CD8-positive, alpha-beta memory T cell (primary cell): ENCODE results near the gene LRRC19. TPM values are rescaled to one million over a fixed set of nuclear protein-coding genes. Genes with fewer than 3 reads are reported as not detected.

ENCODE experiments used
- CTCF ChIA-PET: fragments of 350-600 bp; sonication (Branson Sonifier 250); formaldehyde crosslinking; loops from one replicate; lab custom pipeline; 2021; ENCODE audit warnings: antibody characterized with exemption; lab: Charles Lee
- POLR2A ChIA-PET: fragments of 350-600 bp; sonication (Branson Sonifier 250); formaldehyde crosslinking; loops from one replicate; lab custom pipeline; 2021; ENCODE audit warnings: antibody characterized with exemption; lab: Charles Lee
- DNase-seq, 5 donors: peaks; one replicate each; pipeline versions ENCODE4 v3.0.0 to v3.0.0-alpha.2; 2020 to 2022; ENCODE audit warnings: mixed read lengths in 1 of 5
- H3K27ac ChIP-seq: one replicate; pipeline ENCODE4 v1.7.0; 2013; ENCODE audit warnings: low read depth, mild to moderate bottlenecking, low read length, moderate library complexity
- H3K27me3 ChIP-seq: 2 replicates; pipeline ENCODE4 v1.7.0; 2013; ENCODE audit warnings: low read length, mild to moderate bottlenecking; ENCODE audit not compliant: insufficient read depth, poor library complexity, severe bottlenecking
- H3K36me3 ChIP-seq: 2 replicates; pipeline ENCODE4 v1.7.0; 2013; ENCODE audit warnings: mild to moderate bottlenecking, low read length, moderate library complexity; ENCODE audit not compliant: insufficient read depth
- H3K4me1 ChIP-seq: 2 replicates; pipeline ENCODE4 v1.7.0; 2013; ENCODE audit warnings: mild to moderate bottlenecking, low read length, moderate library complexity; ENCODE audit not compliant: insufficient read depth
- H3K4me3 ChIP-seq: 2 replicates; pipeline ENCODE4 v1.7.0; 2013; ENCODE audit warnings: mild to moderate bottlenecking, low read length
- H3K9me3 ChIP-seq: 2 replicates; pipeline ENCODE4 v1.7.0; 2013; ENCODE audit warnings: mild to moderate bottlenecking, low read length
- H3K27ac Mint-ChIP-seq, 8 donors: one replicate each; pipeline ENCODE4 v1.8.0; 2020 to 2021; ENCODE audit warnings: mixed read lengths in 8 of 8, mild to moderate bottlenecking in 6 of 8, inconsistent platforms in 3 of 8, moderate library complexity in 3 of 8
- H3K27me3 Mint-ChIP-seq, 2 donors: one replicate each; pipeline ENCODE4 v1.8.0; 2020 to 2021; ENCODE audit warnings: mixed read lengths in 2 of 2, mild to moderate bottlenecking in 1 of 2, moderate library complexity in 1 of 2
- H3K36me3 Mint-ChIP-seq, 3 donors: one replicate each; pipeline ENCODE4 v1.8.0; 2020 to 2021; ENCODE audit warnings: mixed read lengths in 3 of 3, inconsistent platforms in 1 of 3, mild to moderate bottlenecking in 1 of 3
- H3K4me1 Mint-ChIP-seq, 3 donors: one replicate each; pipeline ENCODE4 v1.8.0; 2020 to 2021; ENCODE audit warnings: mixed read lengths in 3 of 3, inconsistent platforms in 1 of 3, mild to moderate bottlenecking in 1 of 3
- H3K4me3 Mint-ChIP-seq, 7 donors: one replicate each; pipeline ENCODE4 v1.8.0; 2020 to 2021; ENCODE audit warnings: mixed read lengths in 7 of 7, mild to moderate bottlenecking in 6 of 7, moderate library complexity in 4 of 7, inconsistent platforms in 2 of 7
- H3K9me3 Mint-ChIP-seq, 5 donors: one replicate each; pipeline ENCODE4 v1.8.0; 2020 to 2022; ENCODE audit warnings: mixed read lengths in 5 of 5, mild to moderate bottlenecking in 3 of 5, moderate library complexity in 2 of 5, inconsistent platforms in 1 of 5
- polyA plus RNA-seq: library from polyadenylated mRNA; unstranded; fragments of 300-500 nt; fragmentation: Illumina TruSeq; gene quantifications from one replicate; pipeline ENCODE4 v1.2.3, GENCODE V29; 2021
- total RNA-seq, 2 experiments: library from RNA; stranded (reverse); gene quantifications; one replicate each; pipeline ENCODE4 v1.2.3, GENCODE V29; 2021

Gene LRRC19
- total and polyA plus RNA-seq, 3 experiments from 2014 or later: 0.10 TPM; not detected in 2

GRCh38 chr9:27037499-27037898 is 32.0 kb upstream of the LRRC19 start:
- Histone ChIP-seq H3K27ac (no peak overlapping the region), H3K36me3 (no peaks in the 10 kb centered on the region), H3K9me3 (no peaks in the 10 kb centered on the region), H3K27me3 (no peaks in the 10 kb centered on the region), H3K4me1 (no peaks in the 10 kb centered on the region), H3K4me3 (no peak overlapping the region)
- no peak for DNase-seq
- Mint-ChIP-seq H3K4me1 (no peaks in the 10 kb centered on the region), H3K27me3 (no peaks in the 10 kb centered on the region), H3K4me3 (no peak overlapping the region), H3K27ac (no peak overlapping the region), H3K9me3 (no peaks in the 10 kb centered on the region), H3K36me3 (peaks cover 4 to 15% (median 11%) of the 10 kb centered on the region in 3 donors)
- POLR2A ChIA-PET: no interaction called here
- CTCF ChIA-PET: interaction anchor here (1.3 kb wide), 1 partner anchor 9 kb away, joined by 3 read pairs; no protein-coding TSS in a partner anchor

- Mint-ChIP-seq H3K9me3 (no peaks in the 10 kb centered on the region), H3K4me1 (no peaks in the 10 kb centered on the region), H3K4me3 (no peak overlapping the region), H3K36me3 (peaks cover 4 to 15% (median 9%) of the 10 kb centered on the region in 3 donors), H3K27me3 (no peaks in the 10 kb centered on the region), H3K27ac (no peak overlapping the region)
- DNase-seq: peak in 3 of 5 donors; percentile 6 to 12 (median 9)
- no peaks in the 10 kb centered on the region for H3K27me3 ChIP-seq
- no peaks in the 10 kb centered on the region for H3K9me3 ChIP-seq
- no peaks in the 10 kb centered on the region for H3K4me1 ChIP-seq
- no peaks in the 10 kb centered on the region for H3K36me3 ChIP-seq
- H3K4me3 ChIP-seq: no peak overlapping the region
- H3K27ac ChIP-seq: no peak overlapping the region
- CTCF ChIA-PET: interaction anchor here (1.0 kb wide), 1 partner anchor 15 kb away, joined by 3 read pairs; no protein-coding TSS in a partner anchor
- POLR2A ChIA-PET: no interaction called here
These were observed 28.4 kb upstream of the LRRC19 start for GRCh38 chr9:27033815-27034403.

- no peak for DNase-seq
- H3K4me1 ChIP-seq: no peaks in the 10 kb centered on the region
- Mint-ChIP-seq H3K27ac (no peak overlapping the region), H3K27me3 (no peaks in the 10 kb centered on the region), H3K9me3 (peaks cover 0 to 2% (median 0%) of the 10 kb centered on the region in 5 donors), H3K4me3 (no peak overlapping the region), H3K4me1 (no peaks in the 10 kb centered on the region), H3K36me3 (peaks cover 6 to 12% (median 10%) of the 10 kb centered on the region in 3 donors)
- H3K27ac ChIP-seq: no peak overlapping the region
- H3K36me3 ChIP-seq: peaks cover 4% of the 10 kb centered on the region
- H3K4me3 ChIP-seq: no peak overlapping the region
- ChIA-PET CTCF (no interaction called here), POLR2A (no interaction called here)
- no peaks in the 10 kb centered on the region for H3K27me3 ChIP-seq
- H3K9me3 ChIP-seq: no peaks in the 10 kb centered on the region
These were observed 23.7 kb upstream of the LRRC19 start for GRCh38 chr9:27029186-27029585.

- Histone ChIP-seq H3K36me3 (peaks cover 6% of the 10 kb centered on the region), H3K9me3 (no peaks in the 10 kb centered on the region), H3K27me3 (no peaks in the 10 kb centered on the region), H3K27ac (no peak overlapping the region), H3K4me3 (no peak overlapping the region), H3K4me1 (no peaks in the 10 kb centered on the region)
- Mint-ChIP-seq H3K9me3 (peaks cover 0 to 2% (median 0%) of the 10 kb centered on the region in 5 donors), H3K27me3 (no peaks in the 10 kb centered on the region), H3K27ac (no peak overlapping the region), H3K4me1 (no peaks in the 10 kb centered on the region), H3K36me3 (peaks cover 19 to 44% (median 38%) of the 10 kb centered on the region in 3 donors), H3K4me3 (no peak overlapping the region)
- CTCF ChIA-PET: no interaction called here
- POLR2A ChIA-PET: no interaction called here
- no peak for DNase-seq
These were observed 17.4 kb upstream of the LRRC19 start for GRCh38 chr9:27022920-27023319.

GRCh38 chr9:27019589-27019988 is 14.1 kb upstream of the LRRC19 start:
- Mint-ChIP-seq H3K4me3 (no peak overlapping the region), H3K36me3 (peaks cover 23 to 56% (median 30%) of the 10 kb centered on the region in 3 donors), H3K4me1 (no peaks in the 10 kb centered on the region), H3K9me3 (no peaks in the 10 kb centered on the region), H3K27me3 (no peaks in the 10 kb centered on the region), H3K27ac (no peak overlapping the region)
- Histone ChIP-seq H3K27me3 (no peaks in the 10 kb centered on the region), H3K4me1 (no peaks in the 10 kb centered on the region), H3K27ac (no peak overlapping the region), H3K9me3 (no peaks in the 10 kb centered on the region), H3K4me3 (no peak overlapping the region), H3K36me3 (peaks cover 6% of the 10 kb centered on the region)
- CTCF ChIA-PET: no interaction called here
- DNase-seq: no peak
- POLR2A ChIA-PET: no interaction called here

- no peak for DNase-seq
- no peaks in the 10 kb centered on the region for H3K4me1 Mint-ChIP-seq
- H3K4me3 Mint-ChIP-seq: no peak overlapping the region
- no peaks in the 10 kb centered on the region for H3K4me1 ChIP-seq
- H3K27me3 ChIP-seq: no peaks in the 10 kb centered on the region
- no peaks in the 10 kb centered on the region for H3K27me3 Mint-ChIP-seq
- ChIA-PET POLR2A (no interaction called here), CTCF (interaction anchor here (1.4 kb wide), 1 partner anchor 19 kb away, joined by 3 read pairs; no protein-coding TSS in a partner anchor)
- H3K27ac ChIP-seq: no peak overlapping the region
- H3K36me3 Mint-ChIP-seq: peaks cover 0 to 4% (median 3%) of the 10 kb centered on the region in 3 donors
- no peaks in the 10 kb centered on the region for H3K36me3 ChIP-seq
- no peaks in the 10 kb centered on the region for H3K9me3 ChIP-seq
- no peak overlapping the region for H3K4me3 ChIP-seq
- H3K9me3 Mint-ChIP-seq: no peaks in the 10 kb centered on the region
- peak overlapping the region in 1 of 8 donors; percentile 62 for H3K27ac Mint-ChIP-seq
These were observed 1.9 kb downstream of the LRRC19 start for GRCh38 chr9:27003426-27004077.

- Mint-ChIP-seq H3K27ac (no peak overlapping the region), H3K4me1 (no peaks in the 10 kb centered on the region), H3K4me3 (no peak overlapping the region), H3K36me3 (peaks cover 0 to 8% (median 3%) of the 10 kb centered on the region in 3 donors), H3K27me3 (no peaks in the 10 kb centered on the region), H3K9me3 (no peaks in the 10 kb centered on the region)
- Histone ChIP-seq H3K4me1 (no peaks in the 10 kb centered on the region), H3K27me3 (no peaks in the 10 kb centered on the region), H3K27ac (no peak overlapping the region), H3K4me3 (no peak overlapping the region), H3K9me3 (no peaks in the 10 kb centered on the region), H3K36me3 (no peaks in the 10 kb centered on the region)
- ChIA-PET CTCF (no interaction called here), POLR2A (no interaction called here)
- DNase-seq: no peak
These were observed 9.7 kb downstream of the LRRC19 start for GRCh38 chr9:26995810-26996209.

- Histone ChIP-seq H3K9me3 (no peaks in the 10 kb centered on the region), H3K27ac (no peak overlapping the region), H3K4me3 (no peak overlapping the region), H3K36me3 (peaks cover 7% of the 10 kb centered on the region), H3K4me1 (no peaks in the 10 kb centered on the region), H3K27me3 (no peaks in the 10 kb centered on the region)
- no peak for DNase-seq
- no peaks in the 10 kb centered on the region for H3K27me3 Mint-ChIP-seq
- H3K9me3 Mint-ChIP-seq: no peaks in the 10 kb centered on the region
- H3K4me1 Mint-ChIP-seq: no peaks in the 10 kb centered on the region
- CTCF ChIA-PET: no interaction called here
- H3K27ac Mint-ChIP-seq: no peak overlapping the region
- no peak overlapping the region for H3K4me3 Mint-ChIP-seq
- H3K36me3 Mint-ChIP-seq: peaks cover 11 to 39% (median 15%) of the 10 kb centered on the region in 3 donors
- POLR2A ChIA-PET: no interaction called here
These were observed 22.1 kb downstream of the LRRC19 start for GRCh38 chr9:26983340-26983739.
